HEK293T (cell line): Measurements from ENCODE around the gene TMCC3.

ENCODE experiments used
- ARNT ChIP-seq: fragments of 450-650 bp; IDR thresholded peaks from 2 replicates; pipeline ENCODE4 v1.6.1; 2017; ENCODE audit warnings: mild to moderate bottlenecking
- BHLHE40 ChIP-seq: fragments of 450-650 bp; IDR thresholded peaks from 2 replicates; pipeline ENCODE4 v1.6.1; 2016; ENCODE audit warnings: mild to moderate bottlenecking, moderate library complexity, borderline replicate concordance
- ELF4 ChIP-seq: fragments of 450-650 bp; IDR thresholded peaks from 2 replicates; pipeline ENCODE4 v1.6.1; 2017; ENCODE audit warnings: antibody characterized with exemption
- FOXA1 ChIP-seq: fragments of 450-650 bp; IDR thresholded peaks from 2 replicates; pipeline ENCODE4 v1.6.1; 2016; ENCODE audit warnings: mild to moderate bottlenecking
- FOXM1 ChIP-seq: fragments of 450-650 bp; IDR thresholded peaks from 2 replicates; pipeline ENCODE4 v1.6.1; 2017; ENCODE audit warnings: mild to moderate bottlenecking, borderline replicate concordance
- L3MBTL2 ChIP-seq: fragments of 450-650 bp; conservative IDR thresholded peaks from 2 replicates; pipeline ENCODE4 v1.6.1; 2016; ENCODE audit warnings: mild to moderate bottlenecking
- SP1 ChIP-seq: fragments of 450-650 bp; IDR thresholded peaks from 2 replicates; pipeline ENCODE4 v1.6.1; 2017
- SUZ12 ChIP-seq: fragments of 450-650 bp; IDR thresholded peaks from 2 replicates; pipeline ENCODE4 v1.6.1; 2016; ENCODE audit warnings: mild to moderate bottlenecking
- TARDBP ChIP-seq: fragments of 450-650 bp; IDR thresholded peaks from 2 replicates; pipeline ENCODE4 v1.6.1; 2016
- ZNF384 ChIP-seq: fragments of 450-650 bp; IDR thresholded peaks from 2 replicates; pipeline ENCODE4 v1.6.1; 2016
- TF ChIP-seq, protein P1 (sequence below): fragments of 450-650 bp; IDR thresholded peaks from 2 replicates; pipeline ENCODE4 v1.6.1; 2016

DNA sequence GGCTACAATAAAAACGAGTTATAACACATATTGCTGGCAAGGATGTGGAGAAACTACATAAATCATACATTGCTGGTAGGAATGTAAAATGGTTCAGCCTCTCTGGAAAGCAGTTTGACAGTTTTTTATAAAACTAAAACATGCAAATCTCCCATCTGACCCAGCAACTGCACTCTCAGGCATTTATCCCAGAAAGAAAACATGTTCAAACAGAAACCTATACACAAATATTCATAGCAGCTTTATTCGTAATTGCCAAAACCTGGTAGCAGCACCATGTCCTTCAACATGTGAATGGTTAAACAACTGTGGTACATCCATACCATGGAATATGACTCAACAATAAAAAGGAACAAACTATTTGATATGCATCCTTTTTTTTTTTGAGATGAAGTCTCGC lies 10.1 kb upstream of the TMCC3 start:
- TF ChIP-seq FOXA1 (no peak), FOXM1 (no peak), ELF4 (no peak), ZNF384 (no peak), ARNT (no peak), TARDBP (no peak), SUZ12 (no peak), SP1 (no peak), BHLHE40 (no peak), L3MBTL2 (no peak)
- TF ChIP-seq, protein P1, sequence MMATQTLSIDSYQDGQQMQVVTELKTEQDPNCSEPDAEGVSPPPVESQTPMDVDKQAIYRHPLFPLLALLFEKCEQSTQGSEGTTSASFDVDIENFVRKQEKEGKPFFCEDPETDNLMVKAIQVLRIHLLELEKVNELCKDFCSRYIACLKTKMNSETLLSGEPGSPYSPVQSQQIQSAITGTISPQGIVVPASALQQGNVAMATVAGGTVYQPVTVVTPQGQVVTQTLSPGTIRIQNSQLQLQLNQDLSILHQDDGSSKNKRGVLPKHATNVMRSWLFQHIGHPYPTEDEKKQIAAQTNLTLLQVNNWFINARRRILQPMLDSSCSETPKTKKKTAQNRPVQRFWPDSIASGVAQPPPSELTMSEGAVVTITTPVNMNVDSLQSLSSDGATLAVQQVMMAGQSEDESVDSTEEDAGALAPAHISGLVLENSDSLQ = no peak
